ENCODE data around the gene INTS11.

The INTS11 gene

DNA sequence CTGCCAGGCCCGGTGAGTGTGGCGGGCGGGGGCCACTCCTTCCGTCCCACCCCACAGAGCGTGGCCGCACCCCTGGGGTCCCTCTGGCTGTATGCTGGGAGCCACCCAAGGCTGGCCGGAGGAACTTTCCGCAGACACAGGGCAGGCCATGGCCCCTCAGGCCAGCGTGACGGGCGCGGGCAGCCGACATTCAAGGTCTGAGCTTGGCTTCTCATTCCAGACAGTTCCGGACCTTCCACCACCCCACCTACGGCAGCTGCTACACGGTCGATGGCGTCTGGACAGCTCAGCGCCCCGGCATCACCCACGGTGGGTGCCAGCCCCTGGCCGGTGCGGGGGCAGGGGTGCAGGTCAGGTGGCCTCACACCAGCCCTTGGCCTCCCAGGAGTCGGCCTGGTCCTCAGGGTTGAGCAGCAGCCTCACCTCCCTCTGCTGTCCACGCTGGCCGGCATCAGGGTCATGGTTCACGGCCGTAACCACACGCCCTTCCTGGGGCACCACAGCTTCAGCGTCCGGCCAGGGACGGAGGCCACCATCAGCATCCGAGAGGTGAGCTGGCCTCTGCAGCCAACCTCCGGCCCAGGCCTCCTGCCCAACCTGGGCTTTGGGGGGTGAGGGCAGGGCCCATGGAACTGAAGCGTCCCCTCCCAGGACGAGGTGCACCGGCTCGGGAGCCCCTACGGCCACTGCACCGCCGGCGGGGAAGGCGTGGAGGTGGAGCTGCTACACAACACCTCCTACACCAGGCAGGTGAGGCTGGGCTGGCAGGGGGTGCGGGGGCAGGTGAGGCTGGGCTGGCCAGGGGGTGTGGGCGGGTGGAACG lies 37.0 kb downstream of the INTS11 start:
- in situ Hi-C loops (cut with HindIII; ENCODE audit: low sequenced_read_pairs), result no loop called here

DNA sequence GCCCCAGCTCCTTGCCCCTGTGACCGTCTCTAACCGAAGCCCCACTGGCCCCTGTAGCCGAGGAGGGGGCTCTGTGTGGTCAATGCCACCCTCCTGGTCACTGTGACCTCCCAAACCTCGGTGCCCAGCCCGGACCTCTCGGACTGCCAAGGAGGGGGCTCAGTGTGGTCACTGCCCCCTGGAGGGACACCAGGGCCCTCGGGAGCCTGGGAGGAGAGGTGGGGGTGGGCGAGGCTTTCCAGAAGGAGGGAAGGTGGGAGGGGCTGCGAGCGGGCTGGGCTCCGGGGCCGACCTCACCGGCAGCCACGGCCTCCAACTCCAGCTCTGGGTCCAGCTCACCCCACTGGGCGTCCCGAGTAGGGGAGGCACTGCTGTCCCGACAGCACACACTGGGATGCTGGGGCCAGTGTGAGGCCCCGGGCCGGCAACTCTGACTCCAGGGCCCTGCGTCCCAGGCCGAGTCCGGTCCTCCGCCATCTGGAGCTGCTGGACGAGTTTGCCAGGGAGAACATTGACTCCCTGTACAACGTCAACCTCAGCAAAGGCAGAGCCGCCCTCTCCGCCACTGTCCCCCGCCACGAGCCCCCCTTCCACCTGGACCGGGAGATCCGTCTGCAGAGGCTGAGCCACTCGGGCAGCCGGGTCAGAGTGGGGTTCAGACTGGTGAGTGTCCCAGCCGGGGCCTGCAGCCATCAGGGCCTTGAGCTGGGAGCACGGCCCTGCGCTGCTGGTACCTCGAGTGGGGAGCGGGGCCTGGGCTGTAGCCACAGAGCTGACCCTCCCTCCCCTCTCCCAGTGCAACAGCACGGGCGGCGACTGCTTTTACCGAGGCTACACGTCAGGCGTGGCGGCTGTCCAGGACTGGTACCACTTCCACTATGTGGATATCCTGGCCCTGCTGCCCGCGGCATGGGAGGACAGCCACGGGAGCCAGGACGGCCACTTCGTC lies 37.9 kb downstream of the INTS11 start:
- in situ Hi-C loops (cut with HindIII; ENCODE audit: low sequenced_read_pairs), result no loop called here

DNA sequence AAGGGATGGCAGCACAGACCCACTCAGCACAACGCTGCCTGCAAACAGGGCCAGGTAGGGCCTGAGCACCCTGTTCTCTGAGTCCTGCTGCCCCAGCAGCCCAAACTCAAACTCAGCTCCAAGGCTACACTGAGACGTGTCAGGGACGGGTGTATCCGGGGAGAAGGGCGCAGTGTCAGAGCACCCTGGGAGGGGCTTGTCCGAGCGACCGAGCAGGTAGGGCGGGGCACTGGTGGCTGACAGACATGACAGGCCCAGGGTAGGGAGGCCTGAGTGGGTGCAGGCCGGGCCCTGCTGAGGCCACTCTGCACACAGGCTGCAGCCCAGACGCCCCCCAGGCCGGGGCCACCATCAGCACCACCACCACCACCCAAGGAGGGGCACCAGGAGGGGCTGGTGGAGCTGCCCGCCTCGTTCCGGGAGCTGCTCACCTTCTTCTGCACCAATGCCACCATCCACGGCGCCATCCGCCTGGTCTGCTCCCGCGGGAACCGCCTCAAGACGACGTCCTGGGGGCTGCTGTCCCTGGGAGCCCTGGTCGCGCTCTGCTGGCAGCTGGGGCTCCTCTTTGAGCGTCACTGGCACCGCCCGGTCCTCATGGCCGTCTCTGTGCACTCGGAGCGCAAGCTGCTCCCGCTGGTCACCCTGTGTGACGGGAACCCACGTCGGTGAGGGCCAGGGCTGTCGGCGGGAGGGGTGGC lies 38.7 kb downstream of the INTS11 start:
- in situ Hi-C loops (cut with HindIII; ENCODE audit: low sequenced_read_pairs), result no loop called here

DNA sequence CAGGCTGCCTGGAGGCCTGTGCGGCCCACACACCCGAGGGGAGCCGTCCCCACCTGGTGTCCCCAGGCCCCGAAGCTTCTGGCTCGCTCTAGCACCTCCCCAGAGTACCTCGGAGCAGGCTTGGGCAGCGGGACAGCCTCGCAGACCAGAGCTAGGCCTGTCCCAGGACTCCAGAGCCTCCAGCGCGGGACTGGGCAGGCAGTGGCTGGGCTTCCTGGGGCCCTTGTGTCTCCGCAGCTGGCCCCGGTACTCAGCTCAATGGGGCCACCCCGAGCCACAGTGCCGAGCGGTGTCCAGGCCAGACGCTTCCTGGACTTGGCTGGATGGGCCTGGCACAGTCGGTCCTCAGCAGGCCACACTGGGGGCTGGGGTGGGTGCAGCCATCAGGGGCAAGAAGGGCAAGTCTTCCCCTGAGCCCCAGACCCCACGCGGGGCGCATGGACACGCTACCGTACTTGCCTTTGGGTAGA lies 39.3 kb downstream of the INTS11 start:
- in situ Hi-C loops (cut with HindIII; ENCODE audit: low sequenced_read_pairs), result no loop called here

GRCh38 chr1:1284221-1285101 lies 40.0 kb downstream of the INTS11 start:
- in situ Hi-C loops (cut with HindIII; ENCODE audit: low sequenced_read_pairs), result no loop called here

DNA sequence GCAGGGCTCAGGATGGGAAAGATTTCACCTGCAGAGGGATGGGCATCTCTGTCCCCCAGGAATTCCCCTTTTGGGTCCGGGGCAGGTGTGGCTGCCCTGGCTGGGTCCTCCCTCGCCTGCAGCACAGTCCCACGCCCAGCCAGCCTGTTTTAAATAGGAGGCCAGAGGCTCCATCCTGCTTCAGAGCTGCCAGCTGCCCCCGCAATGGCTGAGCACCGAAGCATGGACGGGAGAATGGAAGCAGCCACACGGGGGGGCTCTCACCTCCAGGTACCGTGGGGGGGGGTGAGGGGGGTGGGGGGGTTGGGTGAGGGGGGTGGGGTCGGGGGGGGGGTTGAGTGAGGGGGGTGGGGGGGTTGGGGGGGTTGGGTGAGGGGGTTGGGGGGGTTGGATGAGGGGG lies 40.6 kb downstream of the INTS11 start:
- in situ Hi-C loops (cut with HindIII; ENCODE audit: low sequenced_read_pairs), result no loop called here

GRCh38 chr1:1282998-1283397 lies 41.5 kb downstream of the INTS11 start:
- in situ Hi-C loops (cut with HindIII; ENCODE audit: low sequenced_read_pairs), result no loop called here

DNA sequence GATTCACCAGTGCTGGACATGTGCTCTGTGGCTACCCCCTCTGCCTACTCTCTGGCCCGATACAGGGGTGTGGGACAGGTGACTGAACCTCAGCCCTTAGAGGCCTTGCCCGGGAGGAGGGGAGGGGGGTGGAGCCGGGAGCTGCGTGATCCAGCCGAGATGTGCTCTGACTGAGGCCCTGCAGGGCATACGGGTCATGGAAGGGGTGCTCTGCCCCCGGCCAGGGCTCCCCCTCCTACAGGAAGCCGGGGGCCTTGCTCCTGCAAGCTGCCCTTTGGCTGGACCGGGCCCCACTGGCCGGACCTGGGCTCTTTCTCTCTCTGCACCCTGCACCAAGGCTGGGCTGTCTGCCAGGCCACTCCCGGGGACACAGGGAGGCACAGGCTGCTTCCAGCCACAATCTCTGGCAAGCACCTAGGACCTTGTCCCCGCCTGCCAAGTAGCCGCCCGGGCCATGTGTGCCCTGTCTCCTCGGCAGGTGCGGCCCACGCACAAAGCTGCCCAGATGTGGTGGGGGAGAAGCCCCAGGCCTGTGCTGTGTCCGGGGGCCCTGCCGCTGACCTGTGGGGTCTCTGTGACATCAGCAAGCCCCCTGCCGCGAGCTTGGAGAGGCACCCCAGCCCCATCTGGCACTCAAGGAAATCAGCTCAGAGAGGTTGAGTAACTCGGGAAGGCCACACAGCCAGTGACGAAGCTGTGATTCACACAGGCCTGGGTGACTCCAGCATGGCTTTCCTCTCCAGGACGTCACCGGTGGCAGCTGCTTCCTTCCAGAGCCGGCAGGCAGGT lies 42.7 kb downstream of the INTS11 start:
- in situ Hi-C loops (cut with HindIII; ENCODE audit: low sequenced_read_pairs), result no loop called here

DNA sequence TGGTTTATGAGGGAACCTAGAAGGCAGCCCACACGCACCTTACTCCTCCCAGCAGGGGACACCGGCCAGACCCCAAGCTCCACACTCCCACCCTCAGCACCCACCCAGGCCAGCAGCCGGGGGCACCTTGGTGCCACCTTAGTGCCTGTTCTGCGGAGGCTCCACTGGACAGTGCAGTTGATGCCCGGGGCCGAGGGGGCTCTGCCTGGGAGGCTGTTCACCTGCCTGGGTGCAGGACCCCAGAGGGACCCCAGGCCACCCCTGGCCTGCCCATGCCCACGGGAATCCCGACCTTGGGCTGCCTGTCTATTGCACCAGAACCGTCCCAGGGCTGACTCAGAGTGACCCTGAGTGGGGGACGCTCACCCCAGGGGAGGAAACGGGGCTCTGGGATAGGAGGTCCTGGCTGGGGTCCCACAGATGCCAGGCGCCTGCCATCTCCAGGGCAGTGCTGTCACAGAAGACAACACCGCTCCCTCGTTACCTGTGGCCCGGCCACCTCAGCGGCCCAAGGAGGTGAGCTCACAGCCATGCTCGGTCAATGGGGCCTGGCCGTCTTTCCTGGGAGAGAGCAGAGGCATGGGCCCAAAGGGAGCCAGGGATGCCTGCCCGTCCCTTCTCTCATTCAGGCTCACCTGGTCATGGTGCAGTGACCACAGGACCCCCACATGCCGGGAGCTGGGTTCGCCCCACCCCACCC lies 43.5 kb downstream of the INTS11 start:
- in situ Hi-C loops (cut with HindIII; ENCODE audit: low sequenced_read_pairs), result no loop called here

DNA sequence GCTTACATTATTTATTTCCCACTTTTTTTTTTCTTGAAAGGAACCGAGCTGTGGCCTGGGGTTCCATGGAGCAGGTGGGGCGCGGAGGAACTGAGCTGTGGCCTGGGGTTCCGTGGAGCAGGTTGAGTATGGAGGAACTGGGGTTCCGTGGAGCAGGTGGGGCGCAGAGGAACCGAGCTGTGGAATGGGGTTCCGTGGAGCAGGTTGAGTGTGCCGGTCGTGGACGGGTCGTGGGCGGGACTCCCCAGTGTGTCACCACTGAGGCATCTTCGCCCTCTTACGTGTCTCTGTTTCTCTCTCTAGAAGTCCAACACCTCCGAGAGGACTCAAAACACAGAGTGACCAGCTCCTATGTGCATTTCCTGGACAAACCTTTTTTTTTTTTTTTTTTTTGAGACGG lies 45.4 kb downstream of the INTS11 start:
- in situ Hi-C loops (cut with HindIII; ENCODE audit: low sequenced_read_pairs), result loop anchor here (10.0 kb wide), 1 partner anchor 96 kb away; the partner anchor contains the start of gene AURKAIP1

- in situ Hi-C loops (cut with HindIII; ENCODE audit: low sequenced_read_pairs), result loop anchor here (10.0 kb wide), 1 partner anchor 96 kb away; the partner anchor contains the start of gene AURKAIP1
Observed at GRCh38 chr1:1278620-1279019, 45.8 kb downstream of the INTS11 start.

- in situ Hi-C loops (cut with HindIII; ENCODE audit: low sequenced_read_pairs), result loop anchor here (10.0 kb wide), 1 partner anchor 99 kb away; the partner anchor contains the start of gene AURKAIP1
Observed at GRCh38 chr1:1275836-1276235, 48.6 kb downstream of the INTS11 start.

- in situ Hi-C loops (cut with HindIII; ENCODE audit: low sequenced_read_pairs), result loop anchor here (10.0 kb wide), 1 partner anchor 100 kb away; the partner anchor contains the start of gene AURKAIP1
Observed at GRCh38 chr1:1274931-1275431, 49.5 kb downstream of the INTS11 start.

DNA sequence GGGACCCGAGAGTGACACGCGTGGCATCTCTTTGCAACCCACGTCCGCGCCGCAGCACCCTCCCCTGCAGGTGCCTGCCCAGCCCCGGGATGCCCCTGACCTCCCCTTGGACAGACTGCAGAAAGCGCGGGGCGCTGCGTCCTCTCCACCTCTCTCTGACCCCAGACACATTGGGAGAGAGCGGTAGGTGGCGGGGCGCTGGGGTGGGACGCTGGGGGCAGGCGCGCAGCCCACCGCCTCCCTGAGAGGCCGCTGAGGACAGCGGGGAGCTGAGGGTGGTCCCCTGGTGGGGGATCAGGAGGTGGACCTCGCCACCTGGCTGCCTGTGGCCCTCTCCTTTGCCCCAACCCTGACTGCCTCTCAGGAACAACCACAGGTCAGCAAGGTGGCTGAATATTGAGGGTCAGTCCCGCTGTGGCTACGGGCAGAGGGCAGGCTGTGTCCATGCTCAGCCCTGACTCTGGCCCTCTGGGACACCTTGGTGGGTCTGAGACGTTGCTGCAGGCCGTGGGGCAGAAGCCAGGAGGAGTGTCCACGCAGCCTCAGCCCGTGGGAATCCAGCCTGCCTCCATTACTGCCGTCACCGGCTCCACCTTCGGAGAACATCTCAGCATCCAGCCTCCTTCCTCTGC lies 50.0 kb downstream of the INTS11 start:
- in situ Hi-C loops (cut with HindIII; ENCODE audit: low sequenced_read_pairs), result loop anchor here (10.0 kb wide), 1 partner anchor 100 kb away; the partner anchor contains the start of gene AURKAIP1

GRCh38 chr1:1273512-1274298 lies 50.8 kb downstream of the INTS11 start, which contains the start of gene UBE2J2:
TSS of gene UBE2J2 (minus strand) at chr1:1273854. CDS start at chr1:1267992, 5,862 bp downstream.
- in situ Hi-C loops (cut with HindIII; ENCODE audit: low sequenced_read_pairs), result loop anchor here (10.0 kb wide), 1 partner anchor 101 kb away; the partner anchor contains the start of gene AURKAIP1

DNA sequence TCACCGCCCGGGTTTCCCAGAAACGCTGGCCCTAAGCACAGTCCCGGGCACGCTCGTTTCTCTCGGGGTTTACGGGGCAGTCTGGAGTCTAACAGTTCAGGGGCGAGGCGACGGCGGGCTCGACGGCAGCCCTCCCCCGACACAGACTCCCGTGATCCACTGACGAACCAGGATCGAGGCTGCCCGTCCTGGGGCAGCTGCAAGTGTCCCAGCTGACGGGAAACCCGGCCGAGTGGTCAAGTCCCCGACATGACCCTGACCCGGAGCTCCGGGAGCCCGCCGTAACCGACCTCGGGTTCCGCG lies 51.3 kb downstream of the INTS11 start:
- in situ Hi-C loops (cut with HindIII; ENCODE audit: low sequenced_read_pairs), result loop anchor here (10.0 kb wide), 1 partner anchor 102 kb away; the partner anchor contains the start of gene AURKAIP1
